ENCODE measurements around the gene FABP1.

DNA sequence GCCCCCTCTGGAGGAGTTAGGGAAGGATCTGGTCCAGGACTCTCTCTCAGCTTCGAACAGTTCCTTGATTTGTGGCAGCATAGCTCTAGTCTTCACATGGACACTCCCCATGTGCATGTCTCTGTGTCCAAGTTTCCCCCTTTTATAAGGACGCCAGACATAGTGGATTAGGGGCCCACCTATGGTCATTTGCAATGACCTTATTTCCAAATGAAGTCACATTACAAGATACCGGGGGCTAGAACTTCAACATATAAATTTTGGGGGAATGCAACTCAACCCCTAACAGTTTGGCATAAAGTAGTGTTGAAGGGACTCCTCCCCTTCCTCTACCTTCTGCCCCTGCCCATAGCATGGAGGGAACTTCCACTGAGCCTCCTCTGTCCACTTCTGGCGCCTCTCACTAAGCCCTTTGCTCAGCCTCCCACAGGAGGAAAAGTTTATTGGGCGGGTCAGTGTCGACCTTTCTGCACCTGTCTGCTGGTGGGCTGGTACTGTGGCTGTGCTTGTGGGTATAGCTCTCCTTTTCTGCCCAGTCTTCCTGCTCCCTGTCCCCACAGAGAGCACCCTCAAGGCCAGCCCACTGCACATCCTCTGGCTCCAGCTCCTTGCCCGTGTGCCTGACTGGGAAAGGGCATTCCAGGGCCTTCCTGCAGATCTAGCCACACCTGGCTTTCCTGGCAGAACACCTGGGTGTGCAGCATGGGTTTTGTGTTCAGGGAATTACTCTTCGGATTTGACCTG, 5.5 kb downstream of the FABP1 start:
- TF ChIP-seq, protein P1, sequence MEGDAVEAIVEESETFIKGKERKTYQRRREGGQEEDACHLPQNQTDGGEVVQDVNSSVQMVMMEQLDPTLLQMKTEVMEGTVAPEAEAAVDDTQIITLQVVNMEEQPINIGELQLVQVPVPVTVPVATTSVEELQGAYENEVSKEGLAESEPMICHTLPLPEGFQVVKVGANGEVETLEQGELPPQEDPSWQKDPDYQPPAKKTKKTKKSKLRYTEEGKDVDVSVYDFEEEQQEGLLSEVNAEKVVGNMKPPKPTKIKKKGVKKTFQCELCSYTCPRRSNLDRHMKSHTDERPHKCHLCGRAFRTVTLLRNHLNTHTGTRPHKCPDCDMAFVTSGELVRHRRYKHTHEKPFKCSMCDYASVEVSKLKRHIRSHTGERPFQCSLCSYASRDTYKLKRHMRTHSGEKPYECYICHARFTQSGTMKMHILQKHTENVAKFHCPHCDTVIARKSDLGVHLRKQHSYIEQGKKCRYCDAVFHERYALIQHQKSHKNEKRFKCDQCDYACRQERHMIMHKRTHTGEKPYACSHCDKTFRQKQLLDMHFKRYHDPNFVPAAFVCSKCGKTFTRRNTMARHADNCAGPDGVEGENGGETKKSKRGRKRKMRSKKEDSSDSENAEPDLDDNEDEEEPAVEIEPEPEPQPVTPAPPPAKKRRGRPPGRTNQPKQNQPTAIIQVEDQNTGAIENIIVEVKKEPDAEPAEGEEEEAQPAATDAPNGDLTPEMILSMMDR (IDR thresholded peaks at IDR 0.05): no peak
- no peak for TF ChIP-seq POLR2A (IDR thresholded peaks at IDR 0.05)
- TF ChIP-seq POLR2AphosphoS5 (IDR thresholded peaks at IDR 0.05): no peak
